ENCODE data around the gene ATP5F1B.

ATP5F1B gene

GRCh38 chr12:56600753-56601152 lies 45.0 kb downstream of the ATP5F1B start:
- Histone ChIP-seq H3K9me2 (replicated peaks; ENCODE audit: insufficient read depth, low read length) (no peaks in the 10 kb centered on the region), H3K36me3 (ENCODE audit: low read length) (no peaks in the 10 kb centered on the region; the same call in 1 of the 2 replicates), H4K20me1 (ENCODE audit: low read depth, low read length) (no peaks in the 10 kb centered on the region)

GRCh38 chr12:56599797-56600196 lies 46.0 kb downstream of the ATP5F1B start:
- Histone ChIP-seq H3K9me3 (ENCODE audit: insufficient read depth, low read length) (no peaks in the 10 kb centered on the region), H3K36me3 (ENCODE audit: low read length) (no peaks in the 10 kb centered on the region; the same call in 1 of the 2 replicates), H3K27ac (ENCODE audit: low read depth, low read length) (no peak overlapping the region), H3K9ac (ENCODE audit: low read length) (no peak overlapping the region), H3K9me2 (replicated peaks; ENCODE audit: insufficient read depth, low read length) (no peaks in the 10 kb centered on the region), H3K27me3 (ENCODE audit: low read length) (no peaks in the 10 kb centered on the region), H2AFZ (ENCODE audit: low read depth, low read length, severe bottlenecking) (no peak overlapping the region), H3F3A (ENCODE audit: insufficient read depth) (no peaks in the 10 kb centered on the region), H3K4me2 (ENCODE audit: low read depth, low read length, poor library complexity, severe bottlenecking) (no peak overlapping the region), H3K79me2 (ENCODE audit: insufficient read depth, low read length) (no peaks in the 10 kb centered on the region), H3K4me3 (ENCODE audit: insufficient read depth, low read length, poor library complexity, severe bottlenecking) (no peak overlapping the region), H4K20me1 (ENCODE audit: low read depth, low read length) (no peaks in the 10 kb centered on the region)
- no peak for TF ChIP-seq EZH2phosphoT487 (conservative IDR thresholded peaks at IDR 0.05; ENCODE audit: low read length)
- TF ChIP-seq CTCF (IDR thresholded peaks at IDR 0.05; ENCODE audit: insufficient read depth, low read length, poor library complexity, severe bottlenecking): no peak

More at GRCh38 chr12:56600753-56601152, 45.0 kb downstream of the ATP5F1B start:
- Histone ChIP-seq H3K79me2 (ENCODE audit: insufficient read depth, low read length) (no peaks in the 10 kb centered on the region), H3K9me3 (ENCODE audit: insufficient read depth, low read length) (no peaks in the 10 kb centered on the region), H3K4me2 (ENCODE audit: low read depth, low read length, poor library complexity, severe bottlenecking) (no peak overlapping the region), H3F3A (ENCODE audit: insufficient read depth) (no peaks in the 10 kb centered on the region), H3K27ac (ENCODE audit: low read depth, low read length) (no peak overlapping the region), H3K9ac (ENCODE audit: low read length) (no peak overlapping the region), H2AFZ (ENCODE audit: low read depth, low read length, severe bottlenecking) (no peak overlapping the region), H3K4me3 (ENCODE audit: insufficient read depth, low read length, poor library complexity, severe bottlenecking) (no peak overlapping the region), H3K27me3 (ENCODE audit: low read length) (no peaks in the 10 kb centered on the region)
- TF ChIP-seq CTCF (IDR thresholded peaks at IDR 0.05; ENCODE audit: insufficient read depth, low read length, poor library complexity, severe bottlenecking): no peak
- no peak for TF ChIP-seq EZH2phosphoT487 (conservative IDR thresholded peaks at IDR 0.05; ENCODE audit: low read length)

GRCh38 chr12:56599041-56599440 lies 46.7 kb downstream of the ATP5F1B start:
- Histone ChIP-seq H3K4me3 (ENCODE audit: insufficient read depth, low read length, poor library complexity, severe bottlenecking) (no peak overlapping the region), H3K9ac (ENCODE audit: low read length) (no peak overlapping the region), H3K27me3 (ENCODE audit: low read length) (no peaks in the 10 kb centered on the region), H2AFZ (ENCODE audit: low read depth, low read length, severe bottlenecking) (no peak overlapping the region), H4K20me1 (ENCODE audit: low read depth, low read length) (no peaks in the 10 kb centered on the region), H3K36me3 (ENCODE audit: low read length) (no peaks in the 10 kb centered on the region; the same call in 1 of the 2 replicates), H3K4me2 (ENCODE audit: low read depth, low read length, poor library complexity, severe bottlenecking) (no peak overlapping the region), H3K27ac (ENCODE audit: low read depth, low read length) (no peak overlapping the region), H3K9me3 (ENCODE audit: insufficient read depth, low read length) (no peaks in the 10 kb centered on the region), H3K9me2 (replicated peaks; ENCODE audit: insufficient read depth, low read length) (no peaks in the 10 kb centered on the region), H3F3A (ENCODE audit: insufficient read depth) (no peaks in the 10 kb centered on the region), H3K79me2 (ENCODE audit: insufficient read depth, low read length) (no peaks in the 10 kb centered on the region)
- TF ChIP-seq CTCF (IDR thresholded peaks at IDR 0.05; ENCODE audit: insufficient read depth, low read length, poor library complexity, severe bottlenecking) (no peak), EZH2phosphoT487 (conservative IDR thresholded peaks at IDR 0.05; ENCODE audit: low read length) (no peak)
